Neuronal stem cell (in vitro differentiated cells): ENCODE results near the gene CLCN6.

Experiments
- DNase-seq: peaks from one replicate; pipeline ENCODE4 v3.0.0-alpha.2; 2013; ENCODE audit warnings: low spot score
- H2AFZ ChIP-seq: one replicate; pipeline ENCODE4 v1.6.1; 2013; ENCODE audit warnings: mild to moderate bottlenecking, low read length, inconsistent platforms
- H2AK5ac ChIP-seq: 2 replicates; pipeline ENCODE4 v1.6.1; 2013; ENCODE audit warnings: low read depth, mild to moderate bottlenecking, inconsistent platforms, low read length, moderate library complexity, mixed read lengths
- H2BK120ac ChIP-seq: 2 replicates; pipeline ENCODE4 v1.6.1; 2013; ENCODE audit warnings: low read depth, mild to moderate bottlenecking, inconsistent platforms, low read length, moderate library complexity, mixed read lengths
- H2BK12ac ChIP-seq: one replicate; pipeline ENCODE4 v1.6.1; 2013; ENCODE audit warnings: low read length, inconsistent platforms
- H2BK15ac ChIP-seq: 2 replicates; pipeline ENCODE4 v1.6.1; 2013; ENCODE audit warnings: mild to moderate bottlenecking, low read length, inconsistent platforms, mixed read lengths
- H2BK5ac ChIP-seq: one replicate; pipeline ENCODE4 v1.6.1; 2013; ENCODE audit warnings: inconsistent platforms, mild to moderate bottlenecking, low read length, moderate library complexity
- H3K14ac ChIP-seq: one replicate; pipeline ENCODE4 v1.6.1; 2013; ENCODE audit warnings: low read length, inconsistent platforms
- H3K18ac ChIP-seq: 2 replicates; pipeline ENCODE4 v1.6.1; 2013; ENCODE audit warnings: low read length, inconsistent platforms
- H3K23ac ChIP-seq: 2 replicates; pipeline ENCODE4 v1.6.1; 2013; ENCODE audit warnings: low read depth, mild to moderate bottlenecking, mixed read lengths, low read length, inconsistent platforms; ENCODE audit not compliant: poor library complexity
- H3K27ac ChIP-seq: replicated peaks from 3 replicates; pipeline ENCODE4 v1.5.1; 2013; ENCODE audit warnings: low read length, inconsistent platforms
- H3K27me3 ChIP-seq, 3 experiments: 2 replicates each; pipeline ENCODE4 v1.6.1; 2013; ENCODE audit warnings: low read length in 3 of 3, mild to moderate bottlenecking in 2 of 3, inconsistent platforms in 1 of 3, low read depth in 1 of 3, mixed read lengths in 1 of 3, moderate library complexity in 1 of 3; ENCODE audit not compliant: control insufficient read depth in 3 of 3, insufficient read depth in 3 of 3
- H3K36me3 ChIP-seq, 2 donors: replicated peaks in 1 of 2; 2 replicates each; pipeline ENCODE4 v1.6.1; 2013; ENCODE audit warnings: low read length in 2 of 2; ENCODE audit not compliant: control insufficient read depth in 2 of 2, insufficient read depth in 2 of 2
- H3K4ac ChIP-seq: 2 replicates; pipeline ENCODE4 v1.6.1; 2013; ENCODE audit warnings: inconsistent platforms, mild to moderate bottlenecking, low read length, moderate library complexity
- H3K4me1 ChIP-seq, 2 donors: 1 replicate in 1 of 2; 2 replicates in 1 of 2; pipeline ENCODE4 v1.6.1; 2013; ENCODE audit warnings: low read length in 2 of 2, low read depth in 1 of 2; ENCODE audit not compliant: control insufficient read depth in 2 of 2, insufficient read depth in 1 of 2
- H3K4me2 ChIP-seq: one replicate; pipeline ENCODE4 v1.6.1; 2013; ENCODE audit warnings: mild to moderate bottlenecking, low read length, inconsistent platforms; ENCODE audit not compliant: insufficient read depth, poor library complexity, severe bottlenecking
- H3K4me3 ChIP-seq, 2 donors: 2 replicates each; pipeline ENCODE4 v1.5.1; 2013; ENCODE audit warnings: low read length in 2 of 2, mild to moderate bottlenecking in 2 of 2, inconsistent platforms in 1 of 2, moderate library complexity in 1 of 2
- H3K79me1 ChIP-seq: one replicate; pipeline ENCODE4 v1.6.1; 2013; ENCODE audit warnings: low read depth, mild to moderate bottlenecking, inconsistent platforms, low read length, moderate library complexity
- H3K9ac ChIP-seq: one replicate; pipeline ENCODE4 v1.6.1; 2013; ENCODE audit warnings: mild to moderate bottlenecking, low read depth, low read length, inconsistent platforms; ENCODE audit not compliant: poor library complexity
- H3K9me3 ChIP-seq, 2 donors: replicated peaks in 1 of 2; 2 replicates each; pipeline versions ENCODE3 to v1.6.1; 2013; ENCODE audit warnings: low read length in 2 of 2, mild to moderate bottlenecking in 2 of 2, inconsistent platforms in 1 of 2, low read depth in 1 of 2, mixed read lengths in 1 of 2, moderate library complexity in 1 of 2; ENCODE audit not compliant: control insufficient read depth in 2 of 2, insufficient read depth in 1 of 2
- H4K8ac ChIP-seq: one replicate; pipeline ENCODE4 v1.6.1; 2013; ENCODE audit warnings: low read depth, mild to moderate bottlenecking, inconsistent platforms, low read length, moderate library complexity
- H4K91ac ChIP-seq: one replicate; pipeline ENCODE4 v1.6.1; 2013; ENCODE audit warnings: low read length, low read depth, mild to moderate bottlenecking, inconsistent platforms; ENCODE audit not compliant: poor library complexity
- WGBS, 2 donors: extraction: QIAGEN DNeasy Blood & Tissue Kit; methylation state at CpG; one replicate each; pipeline ENCODE4 v1.1.7; 2013; ENCODE audit warnings: missing lambda C conversion rate in 2 of 2, mixed read lengths in 1 of 2; ENCODE audit not compliant: insufficient read length in 2 of 2, insufficient replicate concordance in 1 of 2; ENCODE audit errors: extremely low coverage in 2 of 2; 5-methylcytosine and 5-hydroxymethylcytosine counted together

Gene CLCN6

DNA sequence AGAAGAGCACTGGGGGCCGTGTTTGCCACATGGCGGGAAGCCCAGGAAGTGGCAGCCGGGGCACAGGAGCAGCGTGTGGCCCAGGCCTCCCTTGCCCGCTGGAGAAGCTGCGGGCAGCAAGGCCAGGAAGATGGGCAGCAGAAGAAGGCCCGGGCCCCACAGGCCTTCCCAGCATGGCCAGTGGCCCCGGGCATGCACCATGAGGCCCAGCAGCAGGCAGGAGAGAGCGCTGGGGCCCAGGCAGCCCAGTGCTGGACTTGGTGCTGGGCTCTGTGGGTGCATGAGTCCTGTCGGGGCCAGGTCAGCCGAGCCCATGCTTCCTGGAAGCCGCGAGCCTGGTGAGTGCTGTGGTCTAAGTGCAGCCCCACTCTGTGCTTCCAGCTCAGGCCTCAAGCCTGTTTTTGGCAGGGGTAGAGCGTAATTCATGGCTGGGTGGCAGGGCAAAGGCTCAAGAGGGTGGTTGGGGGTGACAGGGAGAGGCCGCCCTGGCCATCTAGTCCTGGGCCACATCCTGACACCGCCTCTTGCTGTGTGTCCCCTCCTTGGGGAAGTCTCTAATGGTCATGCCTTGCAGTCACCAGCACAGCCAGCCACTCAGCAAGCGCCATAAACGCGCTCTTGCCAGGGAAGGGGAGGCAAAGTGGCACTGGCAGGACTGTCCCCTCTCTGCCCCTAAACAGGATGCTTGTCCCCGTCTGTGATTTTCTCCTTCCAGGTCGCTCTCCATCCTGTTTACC lies 21.6 kb upstream of the CLCN6 start:
- H3K23ac ChIP-seq: peak overlapping the region; percentile 30
- peak overlapping the region; percentile 68 for H3K9ac ChIP-seq
- H3K27me3 ChIP-seq: no peaks in the 10 kb centered on the region
- peak overlapping the region; percentile 39 for H3K14ac ChIP-seq
- DNase-seq: no peak
- no peak overlapping the region for H3K27ac ChIP-seq
- peak overlapping the region; percentile 84 for H2BK120ac ChIP-seq
- WGBS, 2 donors: no CpG with 5 or more reads among the region's 21 CpGs
- H3K4me2 ChIP-seq: no peak overlapping the region
- no peaks in the 10 kb centered on the region for H3K36me3 ChIP-seq
- no peak overlapping the region for H4K8ac ChIP-seq
- no peak overlapping the region for H2BK5ac ChIP-seq
- peak overlapping the region; percentile 11 for H4K91ac ChIP-seq
- peak overlapping the region; percentile 91 for H3K18ac ChIP-seq
- H2AFZ ChIP-seq: peak overlapping the region; percentile 90
- H2BK12ac ChIP-seq: no peak overlapping the region
- H3K4me1 ChIP-seq: peaks cover 29% of the 10 kb centered on the region in 2 donors
- peak overlapping the region; percentile 25 for H2BK15ac ChIP-seq
- peak overlapping the region in 1 of 2 donors; percentile 17 for H3K4me3 ChIP-seq
- peak overlapping the region; percentile 43 for H3K4ac ChIP-seq
- no peaks in the 10 kb centered on the region for H3K9me3 ChIP-seq
- H3K79me1 ChIP-seq: peaks cover 2% of the 10 kb centered on the region
- H2AK5ac ChIP-seq: peak overlapping the region; percentile 16

DNA sequence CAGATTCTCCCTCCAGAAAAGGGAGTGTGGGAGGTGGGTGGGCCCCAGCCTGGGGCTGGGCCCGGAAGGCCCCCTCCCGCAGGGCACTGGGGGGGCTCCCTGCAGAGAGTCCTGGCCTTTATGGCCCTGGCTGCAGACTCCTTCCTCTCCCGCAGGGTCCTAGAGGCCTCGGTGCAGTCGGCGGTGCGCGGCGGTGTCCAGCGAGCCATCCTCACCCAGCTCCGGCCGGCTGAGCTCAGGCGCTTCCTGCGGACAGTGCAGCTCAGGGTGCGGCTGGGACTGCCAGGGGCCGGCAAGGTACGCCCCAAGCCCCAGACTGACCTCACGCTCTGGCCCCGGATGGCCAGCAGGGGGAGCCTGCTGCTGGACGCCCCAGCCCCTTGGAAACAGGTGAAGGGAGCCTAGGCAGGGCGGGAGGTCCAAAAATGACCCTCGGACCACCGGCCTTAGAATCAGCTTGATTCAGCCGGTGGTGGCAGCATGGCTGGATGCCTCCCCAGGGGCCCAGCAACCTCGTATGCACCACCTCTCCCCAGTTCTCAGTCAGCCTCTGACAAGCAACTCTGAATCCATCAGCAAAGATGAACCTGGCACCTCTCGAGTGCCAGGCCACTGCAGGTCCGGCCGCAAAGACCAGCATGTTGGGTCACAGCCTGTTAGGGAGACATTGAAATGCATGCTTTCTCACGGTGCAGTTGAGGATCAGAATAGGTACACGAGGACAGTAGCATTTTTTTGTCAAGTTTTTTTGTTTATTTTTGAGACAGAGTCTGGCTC lies 20.8 kb upstream of the CLCN6 start:
- no CpG with 5 or more reads among the region's 30 CpGs for WGBS, 2 donors
- H3K9ac ChIP-seq: no peak overlapping the region
- no peaks in the 10 kb centered on the region for H3K27me3 ChIP-seq
- H2BK12ac ChIP-seq: no peak overlapping the region
- peaks cover 29 to 35% of the 10 kb centered on the region in 2 donors for H3K4me1 ChIP-seq
- H3K36me3 ChIP-seq: peaks cover 0 to 4% of the 10 kb centered on the region in 2 donors
- H4K8ac ChIP-seq: no peak overlapping the region
- H2BK5ac ChIP-seq: no peak overlapping the region
- peak overlapping the region; percentile 43 for H3K4ac ChIP-seq
- H2AK5ac ChIP-seq: peak overlapping the region; percentile 16
- H3K9me3 ChIP-seq: no peaks in the 10 kb centered on the region
- no peak overlapping the region for H4K91ac ChIP-seq
- H3K23ac ChIP-seq: peak overlapping the region; percentile 77
- H2AFZ ChIP-seq: peak overlapping the region; percentile 90
- H2BK120ac ChIP-seq: peak overlapping the region; percentile 84
- H3K79me1 ChIP-seq: peaks cover 2% of the 10 kb centered on the region
- peak overlapping the region in 1 of 2 donors; percentile 17 for H3K4me3 ChIP-seq
- no peak overlapping the region for H3K27ac ChIP-seq
- peak overlapping the region; percentile 21 for H3K4me2 ChIP-seq
- H3K14ac ChIP-seq: peak overlapping the region; percentile 39
- peak overlapping the region; percentile 25 for H2BK15ac ChIP-seq
- H3K18ac ChIP-seq: peak overlapping the region; percentile 91
- DNase-seq: peak; percentile 57

- Histone ChIP-seq H3K27me3 (no peaks in the 10 kb centered on the region), H3K27ac (no peak overlapping the region), H3K4me3 (no peak overlapping the region), H2BK5ac (no peak overlapping the region), H3K23ac (no peak overlapping the region), H2BK15ac (no peak overlapping the region), H3K18ac (no peak overlapping the region), H3K4ac (no peak overlapping the region), H3K9ac (no peak overlapping the region), H3K9me3 (no peaks in the 10 kb centered on the region), H3K4me1 (peaks cover 29 to 35% of the 10 kb centered on the region in 2 donors), H2BK12ac (no peak overlapping the region), H3K79me1 (peaks cover 2% of the 10 kb centered on the region), H3K14ac (no peak overlapping the region), H3K36me3 (peaks cover 0 to 13% of the 10 kb centered on the region in 2 donors), H2AK5ac (no peak overlapping the region), H4K8ac (no peak overlapping the region), H3K4me2 (no peak overlapping the region), H2AFZ (no peak overlapping the region), H4K91ac (no peak overlapping the region), H2BK120ac (no peak overlapping the region)
- no peak for DNase-seq
- no CpG with 5 or more reads among the region's 5 CpGs for WGBS, 2 donors
These were observed 19.8 kb upstream of the CLCN6 start for GRCh38 chr1:11786168-11786567.

DNA sequence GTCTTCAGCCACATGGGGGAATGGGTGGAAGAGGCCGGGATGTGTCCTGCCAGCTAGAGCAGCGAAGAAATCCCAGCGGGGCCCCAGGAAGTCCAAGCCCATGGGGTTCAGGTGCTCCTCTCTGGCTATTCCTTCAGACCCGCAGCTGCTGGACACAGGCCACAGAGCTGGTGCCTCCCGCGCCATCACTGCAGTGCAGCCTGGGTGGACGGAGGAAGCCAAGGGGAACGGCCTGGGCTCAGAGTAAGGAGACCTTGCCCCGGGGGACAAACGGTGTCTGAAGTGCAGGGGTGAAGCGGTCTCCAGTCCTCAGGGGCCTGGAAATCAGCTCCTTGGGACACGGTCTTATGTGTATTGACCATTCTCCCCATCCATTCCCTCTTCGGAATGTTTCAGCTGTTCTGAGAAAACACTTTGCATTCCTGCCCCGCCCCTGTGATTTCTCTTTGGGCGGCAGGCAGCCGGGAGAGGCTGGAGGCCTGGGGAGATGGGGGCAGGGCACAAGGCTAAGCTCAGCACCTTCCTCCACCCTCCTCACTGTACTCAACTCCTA lies 18.7 kb upstream of the CLCN6 start:
- Histone ChIP-seq H4K91ac (no peak overlapping the region), H2AK5ac (peak overlapping the region; percentile 54), H2BK15ac (no peak overlapping the region), H3K79me1 (peaks cover 2% of the 10 kb centered on the region), H3K27me3 (no peaks in the 10 kb centered on the region), H3K9ac (peak overlapping the region; percentile 56), H2BK12ac (peak overlapping the region; percentile 91), H3K4me3 (no peak overlapping the region), H3K27ac (peak overlapping the region; percentile 89), H3K23ac (peak overlapping the region; percentile 59), H3K4me1 (peaks cover 29 to 35% of the 10 kb centered on the region in 2 donors), H2AFZ (no peak overlapping the region), H3K9me3 (peaks cover 0 to 1% of the 10 kb centered on the region in 2 donors), H2BK5ac (peak overlapping the region; percentile 69), H2BK120ac (peak overlapping the region; percentile 88), H3K18ac (peak overlapping the region; percentile 96), H4K8ac (no peak overlapping the region), H3K36me3 (peaks cover 2 to 19% of the 10 kb centered on the region in 2 donors), H3K4ac (no peak overlapping the region), H3K14ac (peak overlapping the region; percentile 28), H3K4me2 (peak overlapping the region; percentile 27)
- no CpG with 5 or more reads among the region's 16 CpGs for WGBS, 2 donors
- DNase-seq: no peak
